Chondrocyte (in vitro differentiated cells): ENCODE data around the gene ACAT2. TPM values are rescaled to one million over a fixed set of nuclear protein-coding genes. Genes with fewer than 3 reads are reported as not detected.

Source experiments
- DNase-seq: peaks from one replicate; pipeline ENCODE4 v3.0.0; 2021; ENCODE audit warnings: mixed read lengths, low spot score
- H3K27ac Mint-ChIP-seq: one replicate; pipeline ENCODE4 v1.8.0; 2021; ENCODE audit warnings: mild to moderate bottlenecking, moderate library complexity, mixed read lengths; ENCODE audit not compliant: unreplicated experiment
- H3K27me3 Mint-ChIP-seq: 2 replicates; pipeline ENCODE4 v1.8.0; 2021; ENCODE audit warnings: low read depth, mixed read lengths
- H3K36me3 Mint-ChIP-seq: 2 replicates; pipeline ENCODE4 v1.8.0; 2021; ENCODE audit warnings: low read depth, mixed read lengths
- H3K4me1 Mint-ChIP-seq: 2 replicates; pipeline ENCODE4 v1.8.0; 2021; ENCODE audit warnings: low read depth, mild to moderate bottlenecking, mixed read lengths
- H3K4me3 Mint-ChIP-seq: one replicate; pipeline ENCODE4 v1.8.0; 2021; ENCODE audit warnings: mild to moderate bottlenecking, moderate library complexity, mixed read lengths; ENCODE audit not compliant: unreplicated experiment
- H3K9me3 Mint-ChIP-seq: 2 replicates; pipeline ENCODE4 v1.8.0; 2021; ENCODE audit warnings: low read depth, mixed read lengths
- CTCF ChIP-seq: fragments of 200-600 bp; sonication (generic); IDR thresholded peaks from 2 replicates; pipeline ENCODE4 v1.5.0; 2021; ENCODE audit warnings: antibody characterized with exemption, mild to moderate bottlenecking, moderate library complexity
- total RNA-seq: library from RNA; stranded (reverse); gene quantifications from 3 replicates; pipeline ENCODE4 v1.2.1, GENCODE V29; 2021

ACAT2 gene
- total RNA-seq, 1 donor from 2014 or later = 36.0 TPM

GRCh38 chr6:159804504-159804903 is 42.7 kb downstream of the ACAT2 start:
- Mint-ChIP-seq H3K27ac (no peak overlapping the region), H3K9me3 (no peaks in the 10 kb centered on the region), H3K4me3 (no peak overlapping the region), H3K4me1 (no peaks in the 10 kb centered on the region), H3K36me3 (peaks cover under 1% of the 10 kb centered on the region), H3K27me3 (no peaks in the 10 kb centered on the region)
- DNase-seq = no peak
- no peak for TF ChIP-seq CTCF

GRCh38 chr6:159805440-159806020 is 43.7 kb downstream of the ACAT2 start:
- no peaks in the 10 kb centered on the region for H3K27me3 Mint-ChIP-seq
- H3K4me3 Mint-ChIP-seq = no peak overlapping the region
- no peaks in the 10 kb centered on the region for H3K4me1 Mint-ChIP-seq
- DNase-seq = no peak
- H3K9me3 Mint-ChIP-seq = no peaks in the 10 kb centered on the region
- H3K36me3 Mint-ChIP-seq = no peaks in the 10 kb centered on the region
- no peak overlapping the region for H3K27ac Mint-ChIP-seq
- no peak for TF ChIP-seq CTCF

- H3K9me3 Mint-ChIP-seq = no peaks in the 10 kb centered on the region
- TF ChIP-seq CTCF = no peak
- H3K36me3 Mint-ChIP-seq = no peaks in the 10 kb centered on the region
- no peaks in the 10 kb centered on the region for H3K4me1 Mint-ChIP-seq
- H3K27me3 Mint-ChIP-seq = no peaks in the 10 kb centered on the region
- DNase-seq = no peak
- H3K4me3 Mint-ChIP-seq = no peak overlapping the region
- H3K27ac Mint-ChIP-seq = no peak overlapping the region
These were observed 44.2 kb downstream of the ACAT2 start for GRCh38 chr6:159806021-159806458.

GRCh38 chr6:159807150-159807858 is 45.5 kb downstream of the ACAT2 start:
- no peak for DNase-seq
- no peaks in the 10 kb centered on the region for H3K36me3 Mint-ChIP-seq
- no peak overlapping the region for H3K27ac Mint-ChIP-seq
- H3K27me3 Mint-ChIP-seq = no peaks in the 10 kb centered on the region
- no peaks in the 10 kb centered on the region for H3K4me1 Mint-ChIP-seq
- no peak for TF ChIP-seq CTCF
- H3K4me3 Mint-ChIP-seq = no peak overlapping the region
- no peaks in the 10 kb centered on the region for H3K9me3 Mint-ChIP-seq

- Mint-ChIP-seq H3K36me3 (no peaks in the 10 kb centered on the region), H3K4me3 (no peak overlapping the region), H3K4me1 (no peaks in the 10 kb centered on the region), H3K27me3 (no peaks in the 10 kb centered on the region), H3K27ac (no peak overlapping the region), H3K9me3 (no peaks in the 10 kb centered on the region)
- no peak for TF ChIP-seq CTCF
- DNase-seq = no peak
These were observed 46.8 kb downstream of the ACAT2 start for GRCh38 chr6:159808647-159809046.
